ENCODE data around the gene COL18A1. TPM values are rescaled to one million over a fixed set of nuclear protein-coding genes. Genes with fewer than 3 reads are reported as not detected.

Gene COL18A1
- total and polyA plus RNA-seq, 2 donors (not counting 1 experiment from before 2014, with no cell fraction given): 15.6 to 24.7 TPM

GRCh38 chr21:45366476-45366875, 38.5 kb upstream of the COL18A1 start:
- Histone ChIP-seq H2AFZ (ENCODE audit: insufficient read depth, low read depth, low read length, poor library complexity, severe bottlenecking) (no peak overlapping the region), H3K79me2 (ENCODE audit: control insufficient read depth, insufficient read depth, low read length) (no peaks in the 10 kb centered on the region), H3K4me3 (ENCODE audit: control extremely low read depth in 1 of 5, extremely low read depth in 1 of 5, insufficient read depth in 1 of 5, low read depth in 2 of 5, low read length in 4 of 5) (no peak overlapping the region), H3K4me2 (replicated peaks; ENCODE audit: low read depth, low read length, poor library complexity, severe bottlenecking) (no peak overlapping the region), H3K27ac (ENCODE audit: low read length in 2 of 2) (no peak overlapping the region), H3K36me3 (replicated peaks in 1 of 2; ENCODE audit: control extremely low read depth in 1 of 2, control insufficient read depth in 1 of 2, extremely low read depth in 1 of 2, insufficient read depth in 2 of 2, low read length in 1 of 2) (no peaks in the 10 kb centered on the region), H4K20me1 (ENCODE audit: control insufficient read depth, insufficient read depth, low read length, poor library complexity, severe bottlenecking) (no peaks in the 10 kb centered on the region), H3K9ac (ENCODE audit: low read length) (no peak overlapping the region), H3K4me1 (ENCODE audit: control insufficient read depth in 2 of 2, insufficient read depth in 2 of 2, low read length in 2 of 2) (no peaks in the 10 kb centered on the region), H3K9me3 (ENCODE audit: control extremely low read depth in 1 of 3, control insufficient read depth in 2 of 3, insufficient read depth in 1 of 3, low read length in 2 of 3) (no peaks in the 10 kb centered on the region), H3K27me3 (replicated peaks in 1 of 4; ENCODE audit: control extremely low read depth in 1 of 4, control insufficient read depth in 3 of 4, insufficient read depth in 4 of 4, low read length in 3 of 4) (no peaks in the 10 kb centered on the region)
- no peaks in the 10 kb centered on the region for H3K9me3 Mint-ChIP-seq (ENCODE audit: insufficient read depth)
- TF ChIP-seq EZH2 (IDR thresholded peaks at IDR 0.05; ENCODE audit: borderline replicate concordance, insufficient read depth, low read depth, low read length, poor library complexity, severe bottlenecking) (no peak), CTCF (IDR thresholded peaks at IDR 0.05) (no peak)
- ChIA-PET CTCF (no interaction called here), POLR2A (no interaction called here)
- peaks cover 4% of the 10 kb centered on the region for H3K27me3 Mint-ChIP-seq
- intact Hi-C loops (cut with micrococcal nuclease): no loop called here
- ATAC-seq (ENCODE audit: low read depth): no peak
- no peak overlapping the region for H3K4me3 Mint-ChIP-seq
- WGBS (ENCODE audit: insufficient coverage): 96% methylated on average over 16 of the region's 17 CpGs
- no peak for DNase-seq
- no peak overlapping the region for H3K27ac Mint-ChIP-seq
- peaks cover 10% of the 10 kb centered on the region for H3K4me1 Mint-ChIP-seq

GRCh38 chr21:45366931-45367401, 38.0 kb upstream of the COL18A1 start:
- POLR2A ChIA-PET: no interaction called here
- no peaks in the 10 kb centered on the region for H3K4me1 ChIP-seq (ENCODE audit: control insufficient read depth in 2 of 2, insufficient read depth in 2 of 2, low read length in 2 of 2)
- Mint-ChIP-seq H3K9me3 (ENCODE audit: insufficient read depth) (no peaks in the 10 kb centered on the region), H3K27me3 (peaks cover 4% of the 10 kb centered on the region), H3K4me3 (no peak overlapping the region), H3K27ac (no peak overlapping the region), H3K4me1 (peaks cover 10% of the 10 kb centered on the region)
- DNase-seq: no peak
- WGBS (ENCODE audit: insufficient coverage): 92% methylated on average over 13 of the region's 14 CpGs
- H3K79me2 ChIP-seq (ENCODE audit: control insufficient read depth, insufficient read depth, low read length): no peaks in the 10 kb centered on the region
- H4K20me1 ChIP-seq (ENCODE audit: control insufficient read depth, insufficient read depth, low read length, poor library complexity, severe bottlenecking): no peaks in the 10 kb centered on the region
- intact Hi-C loops (cut with micrococcal nuclease): no loop called here
- H3K27me3 ChIP-seq (replicated peaks in 1 of 4; ENCODE audit: control extremely low read depth in 1 of 4, control insufficient read depth in 3 of 4, insufficient read depth in 4 of 4, low read length in 3 of 4): no peaks in the 10 kb centered on the region
- H3K4me3 ChIP-seq (ENCODE audit: control extremely low read depth in 1 of 5, extremely low read depth in 1 of 5, insufficient read depth in 1 of 5, low read depth in 2 of 5, low read length in 4 of 5): no peak overlapping the region
- TF ChIP-seq CTCF (IDR thresholded peaks at IDR 0.05) (no peak), EZH2 (IDR thresholded peaks at IDR 0.05; ENCODE audit: borderline replicate concordance, insufficient read depth, low read depth, low read length, poor library complexity, severe bottlenecking) (no peak)
- CTCF ChIA-PET: no interaction called here
- H3K4me2 ChIP-seq (replicated peaks; ENCODE audit: low read depth, low read length, poor library complexity, severe bottlenecking): no peak overlapping the region
- no peaks in the 10 kb centered on the region for H3K9me3 ChIP-seq (ENCODE audit: control extremely low read depth in 1 of 3, control insufficient read depth in 2 of 3, insufficient read depth in 1 of 3, low read length in 2 of 3)
- no peak overlapping the region for H3K9ac ChIP-seq (ENCODE audit: low read length)
- no peaks in the 10 kb centered on the region for H3K36me3 ChIP-seq (replicated peaks in 1 of 2; ENCODE audit: control extremely low read depth in 1 of 2, control insufficient read depth in 1 of 2, extremely low read depth in 1 of 2, insufficient read depth in 2 of 2, low read length in 1 of 2)
- ATAC-seq (ENCODE audit: low read depth): no peak
- H3K27ac ChIP-seq (ENCODE audit: low read length in 2 of 2): no peak overlapping the region
- no peak overlapping the region for H2AFZ ChIP-seq (ENCODE audit: insufficient read depth, low read depth, low read length, poor library complexity, severe bottlenecking)
